Activated CD8-positive, alpha-beta memory T cell treated with anti-CD3 and anti-CD28 coated beads for 1 hour (primary cell): ENCODE measurements around the gene TINCR.
"Not testable (repeated sequence)": the region's sequence is repeated elsewhere in the genome, so short reads cannot be mapped to it uniquely, and the experiment has no call there.

Source experiments
- DNase-seq, 2 donors: peaks; one replicate each; pipeline ENCODE4 v3.0.0-alpha.2; 2020; ENCODE audit warnings: low read depth in 1 of 2; ENCODE audit errors: extremely low read depth in 1 of 2

The TINCR gene

DNA sequence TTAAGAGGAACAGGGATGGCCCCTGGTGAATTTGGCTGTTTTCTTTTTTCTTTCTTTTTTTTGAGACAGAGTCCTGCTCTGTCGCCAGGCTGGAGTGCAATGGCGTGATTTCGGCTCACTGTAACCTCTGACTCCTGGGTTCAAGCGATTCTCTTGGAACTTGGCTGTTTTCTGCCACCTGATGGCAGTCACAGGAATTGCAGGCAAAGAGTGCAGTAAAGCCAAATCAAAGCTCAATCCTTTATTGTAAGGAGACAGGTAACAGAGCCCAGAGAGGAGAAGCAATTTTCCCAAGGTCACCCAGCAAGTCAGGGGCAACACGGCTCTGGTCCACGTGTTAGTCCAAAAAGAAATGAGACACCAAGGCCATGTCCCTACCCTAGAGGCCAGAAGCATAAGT lies 6.2 kb downstream of the TINCR start:
- DNase-seq, result no peak

DNA sequence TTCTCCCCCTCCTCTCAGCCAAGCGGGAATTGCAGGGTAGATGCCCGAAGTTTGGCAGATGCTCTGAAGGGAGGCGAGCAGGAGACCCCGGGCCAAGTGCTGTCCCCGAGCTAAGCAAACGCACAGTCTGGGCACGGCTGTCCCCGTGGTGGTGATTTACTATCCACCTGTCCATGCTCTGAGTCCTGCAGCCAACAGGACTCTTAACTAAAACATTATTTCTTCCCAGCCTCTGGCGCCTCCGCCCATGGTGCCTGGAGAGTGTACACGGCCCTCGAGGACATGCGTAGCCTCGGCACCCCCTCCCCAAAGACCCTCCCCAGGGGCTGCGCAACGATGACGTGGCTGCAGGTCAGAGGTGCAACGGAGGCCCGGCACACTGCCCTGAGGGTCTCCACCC lies 7.6 kb downstream of the TINCR start:
- DNase-seq, result no peak

DNA sequence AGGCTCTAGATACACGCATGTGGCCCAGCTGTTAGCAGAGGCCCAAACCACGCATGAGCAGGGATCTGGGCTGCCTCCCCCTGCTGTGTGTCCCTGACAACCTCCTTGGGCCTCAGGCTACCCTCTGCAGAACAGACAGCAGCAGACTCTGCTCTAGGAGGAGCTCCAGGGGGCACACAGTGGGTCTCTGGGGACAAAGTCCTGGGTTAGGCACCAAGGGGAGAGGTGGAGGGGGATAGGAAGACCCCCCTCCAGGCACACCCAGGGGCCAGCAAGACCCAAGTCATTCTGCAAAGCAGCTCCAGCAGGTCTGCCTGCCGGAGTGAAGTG lies 8.0 kb downstream of the TINCR start:
- DNase-seq, result no peak

DNA sequence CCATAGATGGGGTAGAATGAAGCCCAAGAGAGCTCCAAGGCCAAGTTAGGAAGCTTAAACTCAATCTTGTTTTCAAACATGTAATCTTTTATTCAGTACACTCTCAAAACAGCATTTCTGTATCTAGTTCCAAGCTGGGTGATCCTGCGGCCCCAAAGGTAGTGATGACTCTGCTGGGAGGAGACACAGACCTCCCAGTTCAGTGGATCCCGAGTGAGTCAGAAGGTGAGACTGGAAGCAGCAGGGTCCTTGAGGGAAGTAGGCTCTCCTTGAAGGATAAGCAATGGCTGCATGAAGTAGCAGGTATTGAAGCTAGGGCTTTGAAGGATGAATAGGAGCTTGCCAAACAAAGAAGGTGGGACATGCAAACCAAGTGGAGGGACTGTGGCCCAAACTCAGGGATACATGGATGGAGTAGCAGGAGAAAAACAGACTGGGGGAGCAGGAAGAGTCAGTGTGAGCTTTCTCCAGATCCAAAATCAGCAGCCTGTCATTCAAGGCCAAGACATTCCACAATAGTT lies 9.6 kb downstream of the TINCR start:
- DNase-seq, result no peak

DNA sequence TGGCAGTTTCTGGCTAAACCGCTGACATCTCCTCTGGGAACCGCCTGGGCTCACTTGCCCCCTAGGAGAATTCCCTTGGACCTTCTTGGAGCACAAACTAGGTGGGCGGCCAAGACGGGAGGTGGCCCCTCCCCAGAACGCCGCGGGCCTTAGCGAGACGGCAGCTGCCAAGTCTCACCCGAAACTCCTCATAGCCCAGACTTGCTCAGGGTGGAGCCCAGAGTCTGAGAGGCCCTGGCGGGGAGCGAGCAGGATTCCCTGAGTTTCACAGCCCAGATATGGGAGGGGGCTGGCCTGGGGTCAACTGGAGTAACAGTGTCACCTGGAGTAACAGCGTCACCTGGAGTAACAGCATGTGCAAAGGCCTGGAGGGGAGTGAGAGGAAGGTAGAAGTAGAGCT lies 10.1 kb downstream of the TINCR start:
- DNase-seq, result no peak

DNA sequence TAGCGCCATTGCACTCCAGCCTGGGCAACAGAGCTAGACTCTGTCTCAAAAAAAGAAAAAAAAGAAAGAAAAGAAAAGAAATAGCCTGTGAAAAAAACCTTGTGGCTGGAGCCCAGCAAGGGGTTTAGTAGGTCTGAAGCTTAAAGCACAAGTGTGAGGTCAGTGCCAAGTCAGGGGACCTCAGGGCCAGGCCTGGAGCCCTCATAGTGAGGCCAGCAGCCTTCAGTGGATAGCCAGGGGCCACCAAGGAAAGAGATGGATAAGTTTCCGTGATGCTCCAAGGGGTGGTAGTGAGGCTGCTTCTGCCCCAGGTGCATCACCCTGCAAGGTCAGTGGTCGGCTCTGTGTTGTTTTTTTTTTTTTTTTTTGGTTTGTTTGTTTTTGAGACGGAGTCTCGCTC lies 12.9 kb downstream of the TINCR start:
- DNase-seq, result no peak

DNA sequence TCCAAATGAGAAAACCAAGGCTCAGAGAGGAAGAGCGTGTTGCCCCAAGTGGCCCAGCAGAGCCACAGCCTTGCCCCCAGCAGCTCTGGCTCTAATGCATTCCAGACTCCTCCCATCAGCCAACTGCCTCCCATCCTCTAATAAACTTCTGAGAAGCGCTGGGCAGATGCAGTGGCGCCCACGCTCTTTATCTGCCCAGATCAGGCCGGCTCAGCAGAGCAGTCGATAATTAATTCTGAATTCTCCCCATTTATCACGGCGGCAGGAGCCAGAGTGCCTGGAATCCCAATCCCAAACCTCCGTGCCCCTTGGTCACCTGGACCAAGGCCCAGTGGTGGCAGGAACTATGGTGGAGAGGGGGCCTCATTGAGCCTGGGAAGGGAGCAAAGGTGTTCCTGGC lies 13.9 kb downstream of the TINCR start:
- no peak for DNase-seq

DNA sequence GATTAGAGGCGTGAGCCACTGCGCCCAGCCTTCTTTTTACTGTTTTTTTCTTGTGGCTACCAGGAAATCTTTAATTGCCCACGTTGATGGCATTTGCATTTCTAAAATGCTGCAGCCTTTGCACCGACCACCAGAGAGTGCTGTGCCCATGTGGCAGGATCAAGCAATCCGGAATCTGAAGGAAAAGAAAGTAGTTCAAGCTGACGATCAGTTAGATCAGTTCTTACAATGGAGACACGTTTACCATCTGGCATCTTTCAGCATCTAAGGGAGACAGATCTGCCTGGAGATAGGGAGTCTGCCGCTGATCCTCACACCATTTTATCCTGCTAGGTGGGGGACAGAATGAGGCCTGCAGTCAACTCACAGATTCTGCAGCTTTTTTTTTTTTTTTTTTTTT lies 19.9 kb downstream of the TINCR start:
- DNase-seq, result no peak

DNA sequence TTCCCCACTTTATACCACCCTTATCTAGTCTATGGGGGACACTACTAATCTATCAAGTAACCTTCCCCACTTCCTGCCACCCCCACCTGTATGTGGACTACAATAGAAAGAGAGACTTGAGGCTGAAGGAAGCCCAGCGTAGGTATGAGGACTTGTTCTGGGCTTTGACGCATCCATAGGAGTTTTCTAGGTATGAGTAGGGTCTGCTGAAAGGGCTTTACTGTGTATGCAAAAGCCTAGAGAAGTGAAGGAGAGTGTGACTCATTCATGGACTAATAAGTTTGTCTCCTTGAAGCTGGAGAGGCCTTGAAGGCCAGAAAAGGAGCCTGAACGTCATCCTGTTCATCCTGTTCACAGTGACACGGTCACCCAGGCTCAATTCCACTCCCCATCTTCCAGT lies 21.8 kb downstream of the TINCR start:
- no peak for DNase-seq

DNA sequence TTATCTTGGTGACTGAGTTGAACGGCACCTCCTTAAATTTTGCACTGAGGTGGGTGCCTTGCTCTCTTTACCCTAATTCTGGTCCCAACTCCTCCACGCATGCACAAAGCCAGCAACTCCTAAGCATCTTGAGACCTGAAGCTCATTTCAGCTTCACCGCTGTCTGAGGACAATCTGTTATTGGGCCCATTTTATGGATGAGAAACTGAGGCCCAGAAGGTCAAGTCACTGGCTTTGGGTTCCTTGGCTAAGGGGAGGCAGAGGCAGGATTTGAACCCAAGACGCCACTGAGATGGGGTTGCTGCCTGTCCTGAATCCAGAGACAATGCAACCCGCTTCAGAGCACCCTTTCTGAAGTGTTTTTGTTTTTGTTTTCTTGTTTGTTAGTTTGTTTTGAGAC lies 22.7 kb downstream of the TINCR start:
- DNase-seq, result no peak

DNA sequence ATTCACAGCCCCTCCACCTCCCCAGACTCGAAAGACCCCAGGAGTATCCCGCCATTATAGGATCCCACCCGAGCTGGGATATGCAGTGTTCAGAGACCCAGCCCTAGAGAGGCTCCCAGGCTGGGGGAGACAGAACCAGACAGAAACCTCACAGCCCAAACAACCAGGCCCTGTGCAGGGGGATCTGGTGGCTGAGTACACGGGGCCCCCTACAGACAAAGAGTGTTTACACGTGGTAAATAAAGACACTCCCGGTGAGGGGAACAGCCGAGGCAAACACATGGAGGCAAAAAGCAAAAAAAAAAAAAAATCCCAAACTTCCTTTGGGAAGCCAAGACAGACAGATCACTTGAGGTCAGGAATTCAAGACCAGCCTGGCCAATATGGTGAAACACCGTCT lies 25.1 kb downstream of the TINCR start:
- no peak for DNase-seq

DNA sequence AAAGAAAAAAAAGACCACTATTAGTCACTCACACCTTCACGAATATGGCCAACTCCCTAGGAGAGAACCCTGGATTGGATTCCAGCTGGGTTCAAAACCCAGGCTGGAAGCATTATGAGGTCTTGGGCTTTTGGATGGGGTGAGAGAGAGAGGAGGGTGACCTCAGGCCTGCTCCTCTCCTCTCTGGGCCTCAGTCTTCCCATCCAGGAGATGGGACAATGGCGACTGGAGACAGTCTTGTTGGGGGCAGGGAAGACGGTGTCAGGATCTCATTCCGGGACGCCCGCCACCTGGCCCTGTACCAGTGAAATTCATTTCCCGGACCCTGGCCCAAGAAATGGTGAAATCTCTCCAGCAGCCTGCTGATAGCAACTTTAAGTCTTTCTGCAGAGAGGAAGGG lies 26.3 kb downstream of the TINCR start:
- no peak for DNase-seq

DNA sequence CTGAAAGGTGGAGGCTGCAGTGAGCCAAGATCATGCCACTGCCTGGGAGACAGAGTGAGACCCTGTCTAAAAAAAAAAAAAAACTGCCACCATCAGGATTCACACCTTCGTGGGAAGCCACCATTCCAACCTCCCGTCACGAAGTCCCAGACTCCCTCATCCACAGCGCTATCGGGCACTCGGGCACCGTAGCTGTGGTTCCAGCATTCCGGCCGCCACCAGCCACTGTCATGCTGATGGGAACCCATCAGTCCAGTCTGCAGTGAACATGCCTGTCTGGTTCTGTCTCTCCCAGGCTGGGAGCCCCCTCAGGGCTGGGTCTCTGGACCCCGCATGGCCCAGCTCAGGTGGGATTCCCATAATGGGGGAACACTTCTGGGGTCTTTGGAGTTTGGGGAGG lies 27.5 kb downstream of the TINCR start:
- DNase-seq, result no peak

DNA sequence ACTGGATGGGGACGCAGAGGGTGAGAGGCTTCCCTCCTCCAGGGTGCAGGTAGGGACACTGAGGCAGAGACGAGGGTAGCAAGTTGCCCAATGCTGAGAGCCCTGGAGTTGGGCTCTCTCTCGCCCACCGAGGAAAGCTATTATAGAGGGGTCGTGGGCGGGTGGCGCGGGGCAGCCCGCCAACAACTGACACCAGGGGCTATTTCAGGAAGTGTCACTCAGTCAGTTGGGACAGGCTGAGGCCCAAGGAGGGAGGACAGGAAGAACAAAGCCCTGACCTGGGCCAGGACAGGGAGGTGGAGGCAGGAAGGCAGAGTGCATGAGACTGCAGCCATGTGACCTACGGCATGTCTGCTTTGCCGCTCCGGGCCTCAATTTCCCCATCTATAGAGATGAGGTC lies 29.9 kb downstream of the TINCR start:
- DNase-seq, result no peak

DNA sequence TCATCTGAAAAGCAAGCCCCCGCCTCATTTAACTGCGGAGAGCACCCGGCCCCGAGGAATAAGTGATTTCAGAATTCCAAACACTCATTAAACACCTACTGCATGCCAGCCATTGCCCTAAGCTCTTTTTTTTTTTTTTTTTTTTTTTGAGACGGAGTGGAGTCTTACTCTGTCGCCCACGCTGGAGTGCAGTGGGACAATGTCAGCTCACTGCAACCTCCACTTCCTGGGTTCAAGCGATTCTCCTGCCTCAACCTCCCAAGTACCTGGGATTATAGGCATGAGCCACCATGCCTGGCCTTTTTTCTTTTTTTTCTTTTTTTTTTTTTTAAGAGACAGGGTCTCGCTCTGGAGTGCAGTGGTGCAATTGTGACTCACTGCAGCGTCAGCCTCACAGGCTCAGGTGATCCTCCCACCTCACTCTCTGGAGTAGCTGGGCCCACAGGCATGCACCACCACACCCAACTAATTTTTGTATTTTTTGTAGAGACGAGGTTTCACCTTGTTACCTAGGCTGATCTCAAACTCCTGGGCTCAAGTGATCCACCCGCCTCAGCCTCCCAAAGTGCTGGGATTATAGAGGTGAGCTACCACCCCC lies 30.7 kb downstream of the TINCR start:
- not testable (repeated sequence) for DNase-seq

DNA sequence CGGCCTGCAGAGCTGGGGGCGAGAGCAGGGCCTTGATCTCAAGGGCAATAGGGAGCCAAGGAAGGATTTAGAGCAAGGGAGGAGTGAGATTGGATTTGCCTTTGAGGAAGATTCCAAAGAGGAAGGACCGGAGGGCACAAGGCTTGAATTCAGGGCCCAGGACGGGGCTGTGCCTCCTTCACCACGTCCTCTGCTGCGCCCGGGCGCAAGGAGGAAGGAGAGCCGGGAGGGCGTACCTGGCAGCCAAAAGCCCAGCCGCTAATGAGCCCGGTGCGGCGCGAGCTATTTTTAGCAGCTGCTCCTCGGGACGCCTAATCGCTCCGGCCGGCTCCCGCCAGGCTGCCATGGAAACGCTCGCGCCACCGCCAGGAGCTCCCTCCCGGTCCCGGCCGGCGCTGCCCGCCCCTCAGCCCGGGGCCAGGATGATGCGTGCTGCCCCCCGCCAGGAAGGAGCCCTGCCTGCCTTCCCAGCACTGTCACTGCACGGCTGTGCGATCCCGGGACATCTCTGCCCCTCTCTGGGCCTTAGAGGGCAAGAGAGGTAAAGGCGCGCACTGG lies 31.3 kb downstream of the TINCR start:
- no peak for DNase-seq

DNA sequence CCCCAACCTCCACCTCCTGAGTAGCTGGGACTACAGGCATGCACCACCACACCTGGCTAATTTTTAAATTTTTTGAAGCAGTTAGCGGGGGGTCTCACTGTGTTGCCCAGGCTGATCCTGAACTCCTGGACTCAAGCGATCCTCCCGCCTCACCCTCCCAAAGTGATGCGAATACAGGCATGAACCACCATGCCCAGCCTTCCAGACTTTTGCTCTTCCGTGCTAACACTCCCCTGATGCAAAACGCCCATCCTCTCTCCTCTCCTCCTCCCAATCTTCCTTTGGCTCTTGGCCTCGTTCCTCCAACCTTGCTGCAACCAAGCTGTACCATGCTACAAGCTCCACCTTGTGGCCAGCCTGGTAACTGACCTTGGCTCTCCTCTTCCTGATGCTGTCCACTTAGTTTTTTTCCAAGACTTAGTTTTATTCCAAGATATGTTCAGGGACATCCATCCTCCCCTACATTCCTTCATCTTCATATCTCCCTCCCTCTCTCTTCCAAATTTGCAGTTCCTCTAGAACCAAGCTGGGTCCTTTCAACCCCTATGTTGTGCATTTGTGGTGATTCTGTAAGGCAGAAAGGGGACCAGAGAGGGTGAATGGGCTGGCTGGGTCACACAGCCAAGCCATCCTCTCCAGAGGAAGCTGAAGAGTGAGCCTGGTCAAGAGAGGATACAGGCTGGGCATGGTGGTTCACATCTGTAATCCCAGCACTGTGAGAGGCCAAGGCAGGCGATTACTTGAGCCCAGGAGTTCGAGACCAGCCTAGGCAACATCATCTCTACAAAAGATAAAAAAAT lies 32.8 kb downstream of the TINCR start:
- DNase-seq, result no peak

DNA sequence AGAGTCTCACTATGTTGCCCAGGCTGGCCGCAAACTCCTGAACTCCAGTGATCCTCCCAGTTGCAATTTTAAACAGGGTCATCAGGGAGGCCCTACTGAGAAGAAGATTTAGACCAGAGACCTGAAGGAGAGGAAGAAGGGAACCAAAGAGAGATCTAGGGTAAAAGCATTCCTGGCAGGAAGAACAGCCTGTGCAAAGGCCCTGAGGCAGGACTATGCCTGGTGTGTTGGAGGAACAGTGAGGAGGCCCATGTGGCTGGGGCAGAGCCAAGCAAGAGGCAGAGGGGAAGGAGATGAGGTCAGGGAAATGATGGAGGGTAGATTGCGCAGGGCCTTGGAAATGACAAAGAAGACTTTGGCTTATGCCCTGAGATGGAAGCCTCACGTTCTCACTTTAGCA lies 34.5 kb downstream of the TINCR start:
- no peak for DNase-seq

DNA sequence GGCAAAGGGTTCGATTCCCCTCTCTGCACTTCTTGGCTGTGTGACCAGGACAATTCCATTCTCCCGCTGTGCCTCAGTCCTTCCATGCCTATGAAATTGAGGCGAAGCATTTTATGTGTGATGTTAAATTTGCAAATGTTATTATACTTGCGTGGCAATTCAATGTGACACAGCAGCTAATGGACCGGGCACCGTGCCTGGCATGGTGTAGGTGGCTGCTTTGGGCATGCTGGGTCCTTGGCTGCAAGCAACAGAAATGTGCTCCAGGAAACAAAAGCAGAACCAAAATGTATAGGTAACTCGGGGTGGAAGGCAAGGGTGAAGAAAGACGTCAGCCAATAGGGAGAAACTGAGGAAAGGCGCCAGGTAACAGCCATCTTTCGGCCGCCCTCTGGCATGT lies 37.1 kb downstream of the TINCR start:
- DNase-seq, result no peak

DNA sequence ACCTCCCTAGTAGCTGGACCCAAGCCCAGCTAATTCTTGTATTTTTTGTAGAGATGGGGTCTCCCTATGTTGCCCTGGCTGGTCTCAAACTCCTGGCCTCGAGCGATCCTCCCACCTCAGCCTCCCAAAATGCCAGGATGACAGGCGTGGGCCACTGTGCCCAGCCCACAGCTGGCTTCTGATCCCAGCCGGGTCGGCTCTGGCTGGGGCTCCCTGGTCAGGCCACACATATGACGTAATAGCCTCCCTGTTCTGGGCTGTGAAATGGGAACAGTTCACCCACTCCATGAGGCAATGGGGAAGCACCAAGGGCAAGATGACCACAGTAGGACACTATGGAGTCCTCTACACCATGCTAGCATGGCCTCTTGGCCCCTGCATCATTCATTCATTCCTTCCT lies 41.1 kb downstream of the TINCR start:
- DNase-seq, result no peak

DNA sequence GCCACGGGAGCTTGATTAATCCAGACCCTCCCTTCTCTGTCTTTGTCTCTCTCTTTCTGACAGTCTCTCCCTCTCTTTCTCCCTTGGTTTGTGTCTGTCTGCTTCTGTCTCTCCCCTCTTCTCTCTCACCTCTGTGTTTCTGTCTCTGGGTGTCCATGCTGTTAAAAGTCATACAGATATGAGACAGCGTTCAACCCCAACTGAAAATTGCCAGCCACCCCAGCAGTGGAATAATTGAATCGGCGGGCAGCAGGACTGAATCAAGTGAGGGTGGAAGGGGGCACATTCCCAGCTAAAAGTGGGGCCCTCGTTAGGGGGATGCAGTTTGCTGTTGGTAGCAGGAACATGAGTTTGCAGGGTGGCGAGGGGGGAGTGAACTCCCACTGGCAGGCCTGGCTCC lies 43.7 kb downstream of the TINCR start:
- no peak for DNase-seq

DNA sequence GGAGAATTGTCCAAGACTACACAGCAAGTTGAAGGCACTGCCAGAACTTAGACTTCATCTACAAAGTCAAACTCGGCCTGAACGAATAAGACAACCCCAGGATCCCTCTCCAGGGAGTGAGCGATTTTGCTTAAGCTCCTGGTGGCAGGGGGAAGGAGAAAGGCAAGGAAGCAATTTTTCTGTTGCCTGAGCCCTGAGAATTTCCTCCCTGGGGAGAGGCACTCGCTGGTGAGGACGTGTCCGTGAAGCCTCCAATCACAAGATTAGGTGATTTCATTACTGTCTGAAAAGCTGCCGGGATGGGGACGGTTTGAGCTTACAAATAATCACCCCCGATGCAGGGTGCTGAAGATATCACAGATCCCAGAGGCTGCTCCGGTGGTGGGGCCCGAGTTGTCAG lies 45.6 kb downstream of the TINCR start:
- DNase-seq, result no peak

DNA sequence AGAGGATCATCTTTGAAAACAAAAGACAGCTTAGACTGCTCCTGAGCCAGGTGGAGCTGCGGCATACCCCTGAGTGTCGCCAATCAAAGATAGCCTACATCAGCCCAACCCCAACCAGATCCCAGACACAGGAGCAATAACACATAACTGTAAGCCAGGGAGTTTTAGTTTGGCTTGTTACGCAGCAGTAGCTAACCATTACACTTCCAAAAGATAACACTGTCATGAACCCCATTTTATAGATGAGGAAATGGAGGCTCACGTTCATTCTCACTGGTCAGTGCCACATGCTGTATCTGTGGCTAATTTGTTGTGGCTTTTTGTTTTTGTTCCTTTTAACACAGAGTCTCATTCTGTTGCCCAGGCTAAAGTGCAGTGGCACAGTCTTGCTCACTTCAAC lies 47.3 kb downstream of the TINCR start:
- DNase-seq, result no peak
